Gastroesophageal sphincter (tissue), 4 donors: ENCODE results near the gene UBXN10. TPM values are rescaled to one million over a fixed set of nuclear protein-coding genes. Genes with fewer than 3 reads are reported as not detected.
A peak's percentile ranks its signal among the peaks of the same experiment; 100 is the strongest.

Experiments used
- ATAC-seq: fragments of 150-250 bp; one replicate; pipeline ENCODE4 v1.9.1; 2016; ENCODE audit warnings: mild to moderate bottlenecking, moderate library complexity
- H3K27ac ChIP-seq, 4 donors: fragments of 200-600 bp; sonication (generic) in 3 of 4; 1 replicate in 3 of 4; 2 replicates in 1 of 4; pipeline ENCODE4 v1.5.1; 2016 to 2019
- H3K27me3 ChIP-seq: fragments of 200-600 bp; sonication (generic); one replicate; pipeline ENCODE4 v1.5.1; 2019
- H3K36me3 ChIP-seq, 2 donors: fragments of 200-600 bp; sonication (generic); one replicate each; pipeline ENCODE4 v1.5.1; 2019; ENCODE audit warnings: control low read depth in 1 of 2
- H3K4me1 ChIP-seq, 3 donors: fragments of 200-600 bp; sonication (generic); 1 replicate in 2 of 3; 2 replicates in 1 of 3; pipeline ENCODE4 v1.5.1; 2016 to 2019; ENCODE audit warnings: control low read depth in 2 of 3
- H3K4me3 ChIP-seq, 2 donors: fragments of 200-600 bp; sonication (generic); one replicate each; pipeline ENCODE4 v1.5.1; 2019; ENCODE audit warnings: mild to moderate bottlenecking in 1 of 2, moderate library complexity in 1 of 2
- H3K9me3 ChIP-seq, 3 donors: fragments of 200-600 bp; sonication (generic); one replicate each; pipeline ENCODE4 v1.5.1; 2017 to 2019; ENCODE audit warnings: control low read depth in 2 of 3
- CTCF ChIP-seq, 4 experiments: fragments of 200-600 bp in 2 of 4; fragments of 450-650 bp in 2 of 4; sonication (generic) in 1 of 4; IDR thresholded peaks; one replicate each; pipeline ENCODE4 v1.5.1; 2017 to 2019; ENCODE audit warnings: antibody characterized with exemption in 4 of 4, mild to moderate bottlenecking in 2 of 4, moderate library complexity in 2 of 4
- EP300 ChIP-seq: sonication (generic); formaldehyde crosslinking; IDR thresholded peaks from one replicate; pipeline ENCODE4 v1.6.1; 2017; ENCODE audit warnings: antibody characterized with exemption, mild to moderate bottlenecking
- POLR2A ChIP-seq, 2 donors: fragments of 450-650 bp; IDR thresholded peaks; one replicate each; pipeline ENCODE4 v1.6.1; 2017; ENCODE audit warnings: antibody characterized with exemption in 2 of 2, mild to moderate bottlenecking in 2 of 2, moderate library complexity in 1 of 2
- POLR2AphosphoS5 ChIP-seq: sonication (generic); formaldehyde crosslinking; IDR thresholded peaks from one replicate; pipeline ENCODE4 v1.6.1; 2017; ENCODE audit warnings: antibody characterized with exemption
- WGBS, 2 donors: methylation state at CpG; one replicate each; pipeline ENCODE4 v1.1.5; 2018; ENCODE audit warnings: low coverage in 1 of 2; 5-methylcytosine and 5-hydroxymethylcytosine counted together
- total RNA-seq, 4 donors: library from RNA; depleted of rRNA; stranded (reverse); fragments of >200 nt; gene quantifications; one replicate each; pipeline ENCODE4 v1.1.0, GENCODE V29; 2016

UBXN10 gene
- total RNA-seq, 4 donors from 2014 or later = 9.2 to 27.9 (median 18.8) TPM

GRCh38 chr1:20178634-20179370 is 7.1 kb upstream of the UBXN10 start:
- Histone ChIP-seq H3K9me3 (no peaks in the 10 kb centered on the region), H3K4me3 (peak overlapping the region in 1 of 2 donors; percentile 6), H3K36me3 (no peaks in the 10 kb centered on the region), H3K4me1 (peaks cover 0 to 35% (median 5%) of the 10 kb centered on the region in 3 donors), H3K27me3 (no peaks in the 10 kb centered on the region), H3K27ac (peak overlapping the region; percentile 37 to 83 (median 78))
- WGBS, 2 donors = 80 to 88% methylated on average over 4 to 9 of the region's 13 CpGs
- TF ChIP-seq POLR2A (IDR thresholded peaks at IDR 0.05) (no peak), POLR2AphosphoS5 (peak; percentile 65)
- peak; percentile 76 for ATAC-seq

GRCh38 chr1:20179371-20180128 is 6.3 kb upstream of the UBXN10 start:
- Histone ChIP-seq H3K27ac (peak overlapping the region in 3 of 4 donors; percentile 77 to 83 (median 80)), H3K36me3 (no peaks in the 10 kb centered on the region), H3K27me3 (no peaks in the 10 kb centered on the region), H3K4me1 (peaks cover 0 to 38% (median 5%) of the 10 kb centered on the region in 3 donors), H3K9me3 (no peaks in the 10 kb centered on the region), H3K4me3 (no peak overlapping the region)
- TF ChIP-seq CTCF (IDR thresholded peaks at IDR 0.05) = no peak
- TF ChIP-seq POLR2A (IDR thresholded peaks at IDR 0.05) = no peak
- TF ChIP-seq POLR2AphosphoS5 = no peak
- TF ChIP-seq EP300 = no peak
- 94 to 100% methylated on average over 1 to 2 of the region's 2 CpGs for WGBS, 2 donors
- no peak for ATAC-seq

DNA sequence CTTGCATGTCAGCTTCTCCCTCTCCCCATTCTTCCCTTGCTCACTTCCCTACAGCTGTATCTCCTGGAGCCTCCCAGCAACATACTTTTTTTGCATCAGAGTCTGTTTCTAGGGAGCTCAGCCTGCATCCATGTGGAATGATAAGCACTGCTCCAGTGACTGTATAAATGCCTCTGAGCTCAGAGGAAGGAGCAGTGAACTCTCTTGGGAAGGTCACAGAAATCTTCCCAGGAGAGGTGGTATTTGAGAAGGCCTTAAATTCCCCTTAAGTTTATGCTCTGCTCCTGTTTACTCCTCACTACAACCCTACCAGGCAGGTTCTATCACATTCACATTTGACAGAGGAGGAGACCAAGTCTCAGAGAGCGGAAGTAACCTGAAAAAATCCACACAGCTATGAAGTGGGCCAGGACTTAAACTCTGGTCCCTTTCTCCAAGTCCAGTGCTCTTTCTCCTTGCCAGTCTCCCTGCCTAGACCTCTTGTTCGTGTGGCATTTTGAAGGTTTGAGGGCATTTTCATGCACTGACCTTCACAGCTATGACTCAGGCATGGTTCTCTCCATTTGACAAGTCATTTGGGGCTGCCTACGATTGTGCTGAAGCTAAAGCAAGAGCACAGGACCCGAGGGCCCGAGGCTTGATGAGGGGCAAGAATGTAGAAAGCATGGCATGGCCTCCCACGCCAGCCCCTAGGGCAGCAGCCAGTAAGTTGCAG is 5.6 kb upstream of the UBXN10 start:
- Histone ChIP-seq H3K4me3 (no peak overlapping the region), H3K27me3 (no peaks in the 10 kb centered on the region), H3K27ac (peak overlapping the region in 2 of 4 donors; percentile 80 to 83), H3K9me3 (no peaks in the 10 kb centered on the region), H3K36me3 (no peaks in the 10 kb centered on the region), H3K4me1 (peaks cover 0 to 46% (median 5%) of the 10 kb centered on the region in 3 donors)
- ATAC-seq = no peak
- TF ChIP-seq POLR2AphosphoS5 (no peak), EP300 (no peak), CTCF (IDR thresholded peaks at IDR 0.05) (no peak), POLR2A (IDR thresholded peaks at IDR 0.05) (no peak)
- WGBS, 2 donors = 65 to 71% methylated on average over 1 to 4 of the region's 6 CpGs

- Histone ChIP-seq H3K27me3 (no peaks in the 10 kb centered on the region), H3K36me3 (no peaks in the 10 kb centered on the region), H3K4me1 (peaks cover 0 to 51% (median 5%) of the 10 kb centered on the region in 3 donors), H3K9me3 (no peaks in the 10 kb centered on the region), H3K4me3 (no peak overlapping the region), H3K27ac (peak overlapping the region in 2 of 4 donors; percentile 80 to 83)
- WGBS, 2 donors = 53 to 70% methylated on average over 2 to 3 of the region's 3 CpGs
- ATAC-seq = no peak
- no peak for TF ChIP-seq POLR2A (IDR thresholded peaks at IDR 0.05)
- no peak for TF ChIP-seq CTCF (IDR thresholded peaks at IDR 0.05)
- TF ChIP-seq EP300 = no peak
Observed at GRCh38 chr1:20180844-20181207, 5.1 kb upstream of the UBXN10 start.

DNA sequence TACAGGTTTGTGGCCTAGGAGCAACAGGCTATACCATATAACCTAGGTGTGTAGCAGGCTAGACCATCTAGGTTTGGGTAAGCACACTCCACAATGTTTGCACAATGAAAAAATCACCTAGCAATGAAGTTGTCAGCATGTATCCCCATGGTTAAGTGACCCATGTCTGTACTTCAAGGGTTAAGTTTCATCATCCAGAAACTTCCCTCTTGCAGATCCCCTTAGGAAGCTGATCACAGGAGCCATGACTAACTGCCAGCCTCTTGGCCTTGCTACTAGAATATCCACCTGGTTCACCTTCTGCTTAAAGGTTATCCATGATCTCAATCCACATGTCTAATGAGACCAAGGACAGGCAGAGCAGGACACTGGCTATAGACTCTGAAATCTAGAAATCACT is 3.5 kb upstream of the UBXN10 start:
- H3K36me3 ChIP-seq = no peaks in the 10 kb centered on the region
- peaks cover 0 to 60% (median 5%) of the 10 kb centered on the region in 3 donors for H3K4me1 ChIP-seq
- H3K27ac ChIP-seq = no peak overlapping the region
- H3K27me3 ChIP-seq = no peaks in the 10 kb centered on the region
- no peak for TF ChIP-seq CTCF (IDR thresholded peaks at IDR 0.05)
- no peak for TF ChIP-seq POLR2AphosphoS5
- no peak for TF ChIP-seq EP300
- no peak for TF ChIP-seq POLR2A (IDR thresholded peaks at IDR 0.05)
- no peak for ATAC-seq
- no peaks in the 10 kb centered on the region for H3K9me3 ChIP-seq
- H3K4me3 ChIP-seq = no peak overlapping the region
